DMS79 treated with DMSO at 0.1 percent for 48 hours (cell line): ENCODE data around the gene CAMK4.
"Not testable (repeated sequence)": the region's sequence is repeated elsewhere in the genome, so short reads cannot be mapped to it uniquely, and the experiment has no call there.

ENCODE experiments used
- DNase-seq: peaks from one replicate; lab custom pipeline; 2025; lab: John Stamatoyannopoulos, UW

CAMK4 gene

DNA sequence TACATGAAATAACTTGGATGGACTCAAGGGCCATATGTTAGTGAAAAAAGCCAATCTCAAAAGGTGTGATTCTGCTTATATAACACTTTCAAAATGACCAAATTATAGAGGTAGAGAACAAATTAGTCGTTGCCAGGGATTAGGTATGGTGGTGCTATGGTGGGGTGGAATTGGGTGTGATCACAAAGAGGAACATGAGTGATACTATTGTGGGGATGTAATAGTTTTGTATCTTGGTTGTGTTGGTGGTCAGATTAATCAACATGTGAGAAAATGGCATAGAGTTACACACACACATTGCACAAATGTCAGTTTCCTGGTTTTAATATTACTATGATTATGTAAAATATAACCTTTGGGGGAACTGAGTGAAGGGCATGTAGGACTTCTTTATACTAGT is 31.9 kb downstream of the CAMK4 start:
- DNase-seq, result no peak

- DNase-seq, result not testable (repeated sequence)
Observed at GRCh38 chr5:111257610-111258009, 33.4 kb downstream of the CAMK4 start.

GRCh38 chr5:111259636-111260035 is 35.5 kb downstream of the CAMK4 start:
- DNase-seq, result no peak

DNA sequence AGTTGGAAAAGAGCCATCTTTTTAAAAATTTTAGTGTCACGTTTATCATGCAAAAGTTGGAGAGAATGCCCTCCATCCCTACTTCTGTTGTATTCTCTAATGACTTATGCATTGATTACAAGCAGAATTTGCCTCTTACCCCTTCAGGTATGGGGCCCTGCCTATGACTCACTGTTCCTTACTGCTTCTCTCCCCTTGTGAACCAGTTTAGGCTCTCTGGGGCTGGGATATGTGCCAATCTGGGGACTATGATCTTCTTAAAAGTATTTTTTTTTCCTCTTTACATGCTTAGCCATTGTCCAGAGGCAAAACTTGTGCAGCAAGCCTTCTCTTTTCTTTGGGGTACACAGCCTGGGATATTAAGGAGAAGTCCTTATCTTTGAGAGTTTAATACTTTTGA is 37.4 kb downstream of the CAMK4 start:
- DNase-seq, result no peak

DNA sequence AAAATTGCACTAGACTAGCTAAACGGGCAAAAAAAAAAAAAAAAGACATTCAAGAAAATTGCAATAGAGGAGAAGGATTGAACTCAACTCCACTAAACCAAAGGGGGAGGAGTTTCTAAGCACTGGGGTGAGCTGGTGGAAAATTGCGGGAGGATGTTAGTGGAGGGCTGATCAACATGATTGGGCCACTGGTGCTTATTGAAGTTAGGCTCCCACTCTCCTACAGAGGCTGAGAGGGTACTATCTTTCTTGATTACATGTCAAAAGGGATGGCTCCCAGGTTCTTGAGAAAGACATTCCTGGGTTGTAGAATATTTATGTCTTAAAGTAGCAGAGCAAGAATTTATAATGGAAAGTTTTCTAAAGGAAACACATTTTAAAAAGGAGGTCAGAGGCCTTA is 38.0 kb downstream of the CAMK4 start:
- no peak for DNase-seq

DNA sequence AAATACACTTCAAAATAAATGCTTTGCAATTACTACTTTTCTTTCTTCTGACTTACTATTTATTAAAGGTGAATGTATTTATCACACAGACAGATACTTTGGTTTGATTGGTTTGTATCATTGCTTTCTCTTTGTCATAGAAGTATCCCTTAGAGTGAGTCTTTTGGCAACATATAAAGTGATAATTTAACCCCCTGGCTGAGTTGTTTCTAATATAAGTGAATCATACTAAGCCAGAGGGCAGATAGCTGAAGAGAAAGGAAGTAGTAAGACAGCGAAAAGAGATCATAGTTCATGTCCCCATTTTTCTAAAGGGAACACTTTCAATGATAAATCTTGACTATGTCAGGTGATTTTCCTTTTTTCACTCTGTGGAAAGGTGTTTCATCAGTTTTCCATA is 38.6 kb downstream of the CAMK4 start:
- no peak for DNase-seq

DNA sequence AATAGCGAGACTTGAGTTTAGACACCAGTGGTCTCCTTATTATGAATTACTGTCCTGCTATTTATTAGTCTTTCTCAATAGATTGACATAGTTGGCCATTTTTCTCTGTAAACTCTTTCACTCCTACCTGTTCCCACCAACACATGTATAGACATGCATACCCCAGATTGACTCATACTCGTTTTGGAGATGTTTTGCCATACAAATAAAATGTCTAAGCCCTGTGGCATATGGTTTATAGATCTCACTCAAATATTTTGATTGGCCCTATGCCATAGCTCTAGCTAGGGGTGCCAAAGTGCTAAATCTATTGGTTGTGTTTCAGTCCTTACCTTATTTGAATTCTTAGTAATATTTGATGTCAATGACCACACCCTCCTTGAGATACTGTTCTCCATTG is 42.3 kb downstream of the CAMK4 start:
- DNase-seq, result no peak

DNA sequence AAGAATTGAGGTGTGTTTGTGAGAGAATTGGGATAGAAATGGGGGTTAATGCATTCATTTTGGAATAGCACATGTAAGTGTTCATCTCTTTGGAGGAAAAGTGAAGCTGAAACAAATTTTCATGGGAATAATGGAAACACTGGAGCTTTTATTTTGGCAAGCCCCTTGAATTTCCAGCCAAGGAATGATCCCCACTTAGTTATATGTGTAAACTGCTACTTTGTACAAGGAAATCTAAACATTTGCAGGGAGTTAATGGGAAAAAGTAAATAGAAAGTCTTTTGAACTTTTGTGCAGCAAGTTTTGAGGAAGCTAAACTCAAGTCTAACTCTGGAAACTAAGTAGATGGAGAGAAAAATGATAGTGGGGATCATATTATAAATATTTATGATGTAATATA is 44.1 kb downstream of the CAMK4 start:
- DNase-seq, result no peak

GRCh38 chr5:111271885-111272284 is 47.7 kb downstream of the CAMK4 start:
- DNase-seq, result no peak

DNA sequence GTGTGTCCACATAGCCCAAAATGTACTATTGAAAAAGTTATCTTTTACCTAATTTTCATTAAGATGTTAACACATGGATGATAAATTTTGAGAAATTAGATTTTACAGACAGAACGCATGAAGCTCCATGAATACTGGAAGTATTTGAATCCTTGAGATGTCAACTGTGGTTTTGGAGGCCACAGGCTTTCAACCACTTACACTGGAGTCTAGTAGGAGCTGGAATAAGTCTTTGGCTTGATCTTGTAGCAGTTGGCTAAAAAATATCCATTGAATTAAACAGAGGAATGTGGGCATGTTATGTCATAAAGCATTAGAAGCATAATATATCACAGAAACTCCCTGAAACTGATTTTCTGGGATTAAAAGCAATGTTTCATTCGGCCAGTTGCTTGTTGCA is 52.9 kb downstream of the CAMK4 start:
- no peak for DNase-seq

DNA sequence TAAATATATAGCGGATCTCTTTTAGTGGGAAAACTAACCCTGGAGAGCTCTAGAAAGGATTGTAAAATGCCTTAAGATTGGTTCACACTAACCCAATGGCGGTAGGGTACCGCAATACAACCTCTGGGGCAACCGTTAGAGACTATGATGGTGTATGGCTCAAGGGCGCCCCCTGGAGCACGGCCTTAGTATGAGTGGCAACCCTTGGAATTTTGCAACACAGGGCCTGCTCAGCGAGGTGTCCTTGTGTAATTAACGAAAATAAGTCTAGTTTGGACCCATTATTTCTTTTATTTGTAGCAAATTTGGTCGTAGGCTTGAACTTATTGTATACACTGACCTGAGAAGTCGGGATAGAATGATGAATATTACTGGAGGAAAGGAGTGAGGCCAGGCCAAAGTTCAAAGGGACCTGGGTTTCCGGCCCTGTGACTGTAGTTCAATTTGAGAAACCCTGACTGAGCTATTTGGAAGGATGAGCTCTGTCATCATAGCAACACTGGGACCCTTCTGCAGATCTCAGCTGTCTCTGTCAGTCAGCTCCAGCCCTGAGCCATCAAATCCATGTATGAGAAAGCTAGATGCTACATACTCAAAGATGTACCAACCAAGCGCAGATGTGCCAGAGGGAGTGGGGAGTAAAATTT is 54.8 kb downstream of the CAMK4 start:
- no peak for DNase-seq

- DNase-seq, result no peak
Observed at GRCh38 chr5:111280282-111280951, 56.2 kb downstream of the CAMK4 start.

- DNase-seq, result no peak
Observed at GRCh38 chr5:111282798-111283197, 58.6 kb downstream of the CAMK4 start.

GRCh38 chr5:111284825-111285224 is 60.6 kb downstream of the CAMK4 start:
- no peak for DNase-seq

GRCh38 chr5:111294551-111294950 is 70.4 kb downstream of the CAMK4 start:
- DNase-seq, result no peak

DNA sequence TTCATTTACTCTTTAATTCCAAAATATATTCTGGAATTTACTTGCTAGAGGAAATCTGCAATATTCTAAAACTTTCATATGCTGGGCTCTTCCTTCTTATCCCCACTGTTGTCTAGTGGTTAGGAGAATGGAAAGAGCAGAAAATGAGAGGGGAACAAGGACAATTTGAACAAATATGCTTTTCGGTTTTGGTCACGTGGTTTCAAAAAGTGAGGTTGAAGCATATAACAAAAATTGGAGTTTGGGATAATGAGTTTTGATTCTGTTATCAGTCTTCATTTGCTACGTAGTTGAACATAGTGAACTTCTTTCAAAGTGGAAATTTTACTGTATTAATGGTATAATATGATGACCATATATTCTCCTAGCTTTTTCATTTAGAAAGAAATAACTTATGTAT is 71.5 kb downstream of the CAMK4 start:
- DNase-seq, result no peak

GRCh38 chr5:111296570-111296969 is 72.4 kb downstream of the CAMK4 start:
- no peak for DNase-seq

DNA sequence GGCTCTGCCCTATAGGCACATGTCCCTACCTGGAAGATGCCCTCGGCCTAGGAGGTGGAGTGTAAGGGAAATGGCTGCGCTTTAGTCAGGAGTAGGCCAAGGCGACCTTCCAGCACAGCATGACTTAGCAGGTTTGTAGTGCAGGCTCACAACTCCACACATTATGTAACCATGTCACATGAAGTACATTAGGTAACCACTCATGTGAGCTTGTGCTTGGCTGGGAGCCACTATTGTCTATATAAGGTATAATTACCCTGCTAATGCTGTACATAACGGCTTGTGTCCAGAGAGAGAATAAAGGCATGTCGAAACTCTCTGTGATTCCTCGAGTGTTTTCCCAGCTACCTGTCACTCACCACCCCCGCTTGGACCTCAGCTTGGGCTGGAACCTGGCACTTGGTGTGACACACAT is 74.9 kb downstream of the CAMK4 start:
- DNase-seq, result no peak

DNA sequence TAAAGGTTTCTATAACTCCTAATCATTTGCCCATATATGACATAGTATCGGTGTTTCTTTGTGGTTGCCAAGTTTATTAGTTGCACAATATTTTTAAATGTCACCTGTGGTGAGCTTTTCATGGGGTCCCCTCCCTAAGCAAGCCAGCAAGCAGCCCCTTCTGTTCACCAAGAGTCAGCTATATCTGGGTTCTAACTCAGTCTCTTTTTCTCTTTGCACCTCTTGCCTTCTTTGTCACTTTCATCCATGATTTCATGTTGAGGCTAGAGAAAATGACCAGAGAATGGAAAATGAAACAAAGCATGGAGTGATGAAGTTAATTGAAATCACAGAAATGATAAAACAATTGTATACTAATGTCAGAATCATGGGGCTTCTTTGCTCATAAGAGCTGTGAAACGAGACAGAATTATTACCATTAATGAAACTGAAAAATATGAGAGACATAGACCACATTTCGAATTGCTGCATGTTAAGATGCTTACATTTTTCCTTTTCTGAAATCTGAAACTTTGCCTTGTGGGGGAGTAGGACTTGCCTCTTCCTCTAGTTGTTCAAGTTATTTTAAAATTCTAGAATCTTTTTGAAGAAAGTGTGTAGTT is 75.7 kb downstream of the CAMK4 start:
- no peak for DNase-seq

DNA sequence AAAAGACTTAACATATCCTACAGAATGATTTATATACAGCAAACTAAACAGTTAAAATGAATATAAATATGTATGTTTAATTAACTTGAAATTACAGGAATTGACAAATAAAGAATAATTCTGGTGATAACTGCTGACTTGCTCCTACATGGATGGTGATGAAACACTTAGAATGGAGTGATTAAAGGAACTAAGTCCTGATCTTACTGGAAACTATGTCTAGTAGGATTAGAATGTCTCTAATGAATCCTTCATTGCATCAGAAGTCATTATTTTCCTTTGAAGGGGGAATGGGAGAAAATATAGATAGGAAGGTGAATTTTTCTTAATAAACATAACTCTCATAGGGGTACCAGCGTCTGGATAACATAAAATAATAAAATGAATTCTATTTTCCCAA is 77.1 kb downstream of the CAMK4 start:
- no peak for DNase-seq

- DNase-seq, result not testable (repeated sequence)
Observed at GRCh38 chr5:111302043-111302442, 77.9 kb downstream of the CAMK4 start.

GRCh38 chr5:111308951-111309350 is 84.8 kb downstream of the CAMK4 start:
- DNase-seq, result no peak

GRCh38 chr5:111309384-111309783 is 85.2 kb downstream of the CAMK4 start:
- no peak for DNase-seq
